ENCODE results near the gene PACRG.

PACRG gene

DNA sequence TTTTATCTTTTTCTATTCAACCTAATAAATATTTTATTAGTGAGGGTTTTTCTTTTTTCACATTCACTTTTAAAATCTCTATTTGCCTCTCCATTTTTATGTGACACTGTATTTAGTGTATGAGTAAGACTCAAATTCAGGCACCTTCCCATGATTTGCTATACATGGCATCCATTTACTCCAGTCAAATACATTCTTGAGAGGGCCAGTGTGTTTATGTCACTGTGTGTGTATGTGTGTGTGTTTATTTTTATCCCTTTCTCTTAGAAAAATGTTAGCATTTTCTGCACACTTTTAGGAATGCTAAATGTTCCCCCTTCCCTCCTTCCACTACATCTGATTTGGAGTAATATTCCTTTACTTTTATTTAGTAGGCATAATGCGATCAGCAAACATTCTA, 290.0 kb downstream of the PACRG start:
- no peak overlapping the region for H2BK15ac ChIP-seq (ENCODE audit: low read depth, poor library complexity, severe bottlenecking)

DNA sequence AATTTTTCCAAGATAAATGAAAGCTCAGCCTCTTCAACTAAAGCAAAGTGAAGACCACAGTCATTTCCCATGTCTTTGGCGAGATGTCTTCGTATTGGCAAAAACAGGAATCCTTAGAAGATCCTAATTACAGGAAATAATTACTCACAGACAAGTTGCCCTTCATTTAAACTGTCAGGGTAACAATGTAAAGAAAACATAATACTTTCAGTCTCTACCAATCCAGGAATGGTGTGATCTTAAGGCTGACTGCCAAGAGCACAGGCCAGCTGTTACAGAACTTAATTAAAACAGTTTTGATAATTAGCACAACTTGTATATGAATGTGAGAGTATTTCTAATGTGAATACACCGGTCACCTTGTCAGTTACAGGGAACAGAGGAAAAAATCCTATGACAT, 292.2 kb downstream of the PACRG start:
- Histone ChIP-seq H3K23ac (ENCODE audit: low read length in 2 of 2) (no peak overlapping the region), H3K4me3 (ENCODE audit: insufficient read depth in 1 of 2, low read depth in 1 of 2, low read length in 2 of 2) (no peak overlapping the region), H2AK5ac (ENCODE audit: low read length, severe bottlenecking) (no peak overlapping the region), H3K9ac (ENCODE audit: low read length) (no peak overlapping the region), H3K4ac (ENCODE audit: low read depth in 1 of 2, low read length in 2 of 2) (no peak overlapping the region), H2BK120ac (ENCODE audit: low read depth, low read length) (no peak overlapping the region), H3K27me3 (ENCODE audit: control insufficient read depth in 1 of 2, insufficient read depth in 1 of 2, low read length in 2 of 2) (no peaks in the 10 kb centered on the region), H3K14ac (ENCODE audit: low read length in 2 of 2) (no peak overlapping the region), H3K27ac (ENCODE audit: low read length, poor library complexity, severe bottlenecking) (no peak overlapping the region), H3K4me2 (ENCODE audit: low read length, poor library complexity, severe bottlenecking) (no peak overlapping the region), H4K91ac (ENCODE audit: low read length) (no peak overlapping the region), H3K79me1 (replicated peaks; ENCODE audit: low read length, poor library complexity, severe bottlenecking) (no peaks in the 10 kb centered on the region), H3K18ac (ENCODE audit: low read depth in 1 of 2, low read length in 2 of 2) (no peak overlapping the region), H4K8ac (ENCODE audit: low read length) (no peak overlapping the region), H3K4me1 (ENCODE audit: control insufficient read depth, insufficient read depth, low read depth, low read length) (no peaks in the 10 kb centered on the region), H2BK5ac (ENCODE audit: low read depth, low read length, poor library complexity, severe bottlenecking) (no peak overlapping the region), H2AFZ (ENCODE audit: low read depth, low read length) (no peak overlapping the region), H2BK12ac (ENCODE audit: low read length in 2 of 2) (no peak overlapping the region), H3K9me3 (ENCODE audit: control insufficient read depth, low read length) (peaks cover 22% of the 10 kb centered on the region), H3K36me3 (ENCODE audit: control insufficient read depth in 1 of 2, insufficient read depth in 2 of 2, low read depth in 1 of 2, low read length in 2 of 2) (no peaks in the 10 kb centered on the region), H2BK15ac (ENCODE audit: low read depth, poor library complexity, severe bottlenecking) (no peak overlapping the region)
- DNase-seq, result no peak
- WGBS, result 50% methylated on average over 2 of the region's 3 CpGs

More for the DNA sequence above, 290.0 kb downstream of the PACRG start:
- Histone ChIP-seq H3K23ac (ENCODE audit: low read length in 2 of 2) (no peak overlapping the region), H3K4me1 (ENCODE audit: control insufficient read depth, insufficient read depth, low read depth, low read length) (no peaks in the 10 kb centered on the region), H2AK5ac (ENCODE audit: low read length, severe bottlenecking) (no peak overlapping the region), H3K14ac (ENCODE audit: low read length in 2 of 2) (no peak overlapping the region), H2BK120ac (ENCODE audit: low read depth, low read length) (no peak overlapping the region), H3K18ac (ENCODE audit: low read depth in 1 of 2, low read length in 2 of 2) (no peak overlapping the region), H3K27me3 (ENCODE audit: control insufficient read depth in 1 of 2, insufficient read depth in 1 of 2, low read length in 2 of 2) (no peaks in the 10 kb centered on the region), H3K4ac (ENCODE audit: low read depth in 1 of 2, low read length in 2 of 2) (no peak overlapping the region), H4K8ac (ENCODE audit: low read length) (no peak overlapping the region), H3K4me3 (ENCODE audit: insufficient read depth in 1 of 2, low read depth in 1 of 2, low read length in 2 of 2) (no peak overlapping the region), H2AFZ (ENCODE audit: low read depth, low read length) (no peak overlapping the region), H3K27ac (ENCODE audit: low read length, poor library complexity, severe bottlenecking) (no peak overlapping the region), H3K79me1 (replicated peaks; ENCODE audit: low read length, poor library complexity, severe bottlenecking) (no peaks in the 10 kb centered on the region), H3K4me2 (ENCODE audit: low read length, poor library complexity, severe bottlenecking) (no peak overlapping the region), H2BK12ac (ENCODE audit: low read length in 2 of 2) (no peak overlapping the region), H4K91ac (ENCODE audit: low read length) (no peak overlapping the region), H3K9me3 (ENCODE audit: control insufficient read depth, low read length) (peaks cover 7% of the 10 kb centered on the region), H2BK5ac (ENCODE audit: low read depth, low read length, poor library complexity, severe bottlenecking) (no peak overlapping the region), H3K36me3 (ENCODE audit: control insufficient read depth in 1 of 2, insufficient read depth in 2 of 2, low read depth in 1 of 2, low read length in 2 of 2) (no peaks in the 10 kb centered on the region), H3K9ac (ENCODE audit: low read length) (no peak overlapping the region)
- WGBS, result 98% methylated on average over 1 of the region's 1 CpG
- no peak for DNase-seq

DNA sequence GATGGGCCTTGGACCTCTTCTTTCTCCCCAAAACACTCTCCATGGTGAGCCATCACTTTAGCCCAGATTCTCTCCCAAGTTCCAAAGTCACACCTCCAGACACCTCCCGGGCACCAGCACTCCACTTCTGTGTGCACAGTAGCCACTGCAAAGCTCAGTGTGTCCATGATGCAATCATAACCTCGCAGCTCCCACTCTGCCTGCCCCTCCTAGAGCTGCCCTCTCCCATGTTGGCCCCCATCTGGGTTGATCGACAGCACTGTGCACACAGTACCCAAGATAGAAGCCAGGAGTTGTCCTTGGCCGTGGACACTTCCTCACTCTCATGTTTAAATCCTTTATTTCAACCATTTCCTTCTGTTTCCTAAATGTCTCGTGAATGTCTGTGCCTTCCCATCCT, 293.3 kb downstream of the PACRG start:
- WGBS, result 83% methylated on average over 5 of the region's 5 CpGs
- Histone ChIP-seq H3K4me2 (ENCODE audit: low read length, poor library complexity, severe bottlenecking) (no peak overlapping the region), H3K9ac (ENCODE audit: low read length) (no peak overlapping the region), H3K36me3 (ENCODE audit: control insufficient read depth in 1 of 2, insufficient read depth in 2 of 2, low read depth in 1 of 2, low read length in 2 of 2) (no peaks in the 10 kb centered on the region), H3K27me3 (ENCODE audit: control insufficient read depth in 1 of 2, insufficient read depth in 1 of 2, low read length in 2 of 2) (no peaks in the 10 kb centered on the region), H3K9me3 (ENCODE audit: control insufficient read depth, low read length) (peaks cover 22% of the 10 kb centered on the region), H3K4me1 (ENCODE audit: control insufficient read depth, insufficient read depth, low read depth, low read length) (no peaks in the 10 kb centered on the region), H4K8ac (ENCODE audit: low read length) (no peak overlapping the region), H3K79me1 (replicated peaks; ENCODE audit: low read length, poor library complexity, severe bottlenecking) (no peaks in the 10 kb centered on the region), H2AK5ac (ENCODE audit: low read length, severe bottlenecking) (no peak overlapping the region), H2BK120ac (ENCODE audit: low read depth, low read length) (no peak overlapping the region), H2AFZ (ENCODE audit: low read depth, low read length) (no peak overlapping the region), H3K14ac (ENCODE audit: low read length in 2 of 2) (peak overlapping the region in 1 of 2 experiments; percentile 31), H2BK15ac (ENCODE audit: low read depth, poor library complexity, severe bottlenecking) (no peak overlapping the region), H2BK12ac (ENCODE audit: low read length in 2 of 2) (no peak overlapping the region), H3K27ac (ENCODE audit: low read length, poor library complexity, severe bottlenecking) (no peak overlapping the region), H3K23ac (ENCODE audit: low read length in 2 of 2) (no peak overlapping the region), H3K4ac (ENCODE audit: low read depth in 1 of 2, low read length in 2 of 2) (no peak overlapping the region), H2BK5ac (ENCODE audit: low read depth, low read length, poor library complexity, severe bottlenecking) (no peak overlapping the region), H3K4me3 (ENCODE audit: insufficient read depth in 1 of 2, low read depth in 1 of 2, low read length in 2 of 2) (no peak overlapping the region), H3K18ac (ENCODE audit: low read depth in 1 of 2, low read length in 2 of 2) (no peak overlapping the region), H4K91ac (ENCODE audit: low read length) (no peak overlapping the region)
- no peak for DNase-seq

DNA sequence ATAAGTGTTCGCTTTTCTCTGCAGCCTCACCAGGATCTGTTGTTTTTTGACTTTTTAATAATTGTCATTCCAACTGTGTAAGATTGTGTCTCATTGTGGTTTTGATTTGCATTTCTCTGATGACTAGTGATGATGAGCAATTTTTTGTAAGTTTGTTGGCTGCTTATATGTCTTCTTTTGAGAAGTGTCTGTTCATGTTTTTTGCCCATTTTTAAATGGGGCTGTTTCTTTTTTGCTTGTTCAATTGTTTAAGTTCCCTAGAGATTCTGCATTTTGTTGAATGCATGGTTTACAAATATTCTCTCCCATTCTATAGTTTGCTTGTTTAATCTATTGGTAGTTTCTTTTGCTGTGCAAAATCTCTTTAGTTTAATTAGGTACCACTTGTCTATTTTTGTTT, 295.9 kb downstream of the PACRG start:
- Histone ChIP-seq H3K9me3 (ENCODE audit: control insufficient read depth, low read length) (peaks cover 25% of the 10 kb centered on the region), H3K36me3 (ENCODE audit: control insufficient read depth in 1 of 2, insufficient read depth in 2 of 2, low read depth in 1 of 2, low read length in 2 of 2) (no peaks in the 10 kb centered on the region), H4K8ac (ENCODE audit: low read length) (no peak overlapping the region), H3K27ac (ENCODE audit: low read length, poor library complexity, severe bottlenecking) (no peak overlapping the region), H3K4me2 (ENCODE audit: low read length, poor library complexity, severe bottlenecking) (no peak overlapping the region), H2AFZ (ENCODE audit: low read depth, low read length) (no peak overlapping the region), H3K14ac (ENCODE audit: low read length in 2 of 2) (no peak overlapping the region), H3K9ac (ENCODE audit: low read length) (no peak overlapping the region), H3K27me3 (ENCODE audit: control insufficient read depth in 1 of 2, insufficient read depth in 1 of 2, low read length in 2 of 2) (no peaks in the 10 kb centered on the region), H2BK5ac (ENCODE audit: low read depth, low read length, poor library complexity, severe bottlenecking) (no peak overlapping the region), H4K91ac (ENCODE audit: low read length) (no peak overlapping the region), H3K23ac (ENCODE audit: low read length in 2 of 2) (no peak overlapping the region), H3K4me1 (ENCODE audit: control insufficient read depth, insufficient read depth, low read depth, low read length) (peaks cover 2% of the 10 kb centered on the region), H2BK12ac (ENCODE audit: low read length in 2 of 2) (no peak overlapping the region), H2BK120ac (ENCODE audit: low read depth, low read length) (no peak overlapping the region), H3K4ac (ENCODE audit: low read depth in 1 of 2, low read length in 2 of 2) (no peak overlapping the region), H2BK15ac (ENCODE audit: low read depth, poor library complexity, severe bottlenecking) (no peak overlapping the region), H3K18ac (ENCODE audit: low read depth in 1 of 2, low read length in 2 of 2) (no peak overlapping the region), H2AK5ac (ENCODE audit: low read length, severe bottlenecking) (no peak overlapping the region), H3K79me1 (replicated peaks; ENCODE audit: low read length, poor library complexity, severe bottlenecking) (no peaks in the 10 kb centered on the region), H3K4me3 (ENCODE audit: insufficient read depth in 1 of 2, low read depth in 1 of 2, low read length in 2 of 2) (no peak overlapping the region)
- WGBS, result 100% methylated on average over 1 of the region's 1 CpG
- DNase-seq, result no peak
